Osteoblast (primary cell): ENCODE measurements around the gene DYNC1I1. TPM values are rescaled to one million over a fixed set of nuclear protein-coding genes. Genes with fewer than 3 reads are reported as not detected.
A peak's percentile ranks its signal among the peaks of the same experiment; 100 is the strongest.

Source experiments
- DNase-seq: peaks from one replicate; pipeline ENCODE4 v3.0.0; 2011; ENCODE audit warnings: low spot score, mixed read lengths; ENCODE audit not compliant: insufficient read length; ENCODE audit errors: missing footprints
- H2AFZ ChIP-seq: 2 replicates; pipeline ENCODE4 v1.6.0; 2011; ENCODE audit warnings: mild to moderate bottlenecking, low read length
- H3K27ac ChIP-seq: 2 replicates; pipeline ENCODE4 v1.5.1; 2011; ENCODE audit warnings: mild to moderate bottlenecking, low read depth, low read length, moderate library complexity
- H3K27me3 ChIP-seq: 2 replicates; pipeline ENCODE4 v1.6.0; 2012; ENCODE audit warnings: mild to moderate bottlenecking, control low read depth, inconsistent platforms, low read length, moderate library complexity; ENCODE audit not compliant: insufficient read depth
- H3K36me3 ChIP-seq: 2 replicates; pipeline ENCODE4 v1.5.1; 2011; ENCODE audit warnings: mild to moderate bottlenecking, low read length, control low read depth, moderate library complexity; ENCODE audit not compliant: insufficient read depth
- H3K4me1 ChIP-seq: 2 replicates; pipeline ENCODE4 v1.5.1; 2011; ENCODE audit warnings: mild to moderate bottlenecking, low read length, control low read depth, moderate library complexity; ENCODE audit not compliant: insufficient read depth
- H3K4me2 ChIP-seq: 2 replicates; pipeline ENCODE4 v1.6.0; 2011; ENCODE audit warnings: mild to moderate bottlenecking, low read length; ENCODE audit not compliant: insufficient read depth
- H3K4me3 ChIP-seq: fragments of 200-600 bp; sonication (generic); 3 replicates; pipeline ENCODE4 v1.5.1; 2012; ENCODE audit warnings: mild to moderate bottlenecking, low read length, inconsistent platforms; ENCODE audit not compliant: insufficient read depth
- H3K79me2 ChIP-seq: 2 replicates; pipeline ENCODE4 v1.6.0; 2012; ENCODE audit warnings: mild to moderate bottlenecking, low read length, control low read depth, inconsistent platforms; ENCODE audit not compliant: insufficient read depth
- H3K9me3 ChIP-seq: 2 replicates; pipeline ENCODE4 v1.5.1; 2011; ENCODE audit warnings: low read depth, low read length, control low read depth
- H4K20me1 ChIP-seq: 2 replicates; pipeline ENCODE4 v1.6.0; 2012; ENCODE audit warnings: mild to moderate bottlenecking, low read length, control low read depth; ENCODE audit not compliant: insufficient read depth
- total RNA-seq: library from RNA; depleted of rRNA; stranded (reverse); fragments of >200 nt; gene quantifications from 2 replicates; pipeline ENCODE4 v1.2.3, GENCODE V29; 2012
- TF ChIP-seq, protein P1 (sequence below): IDR thresholded peaks from 2 replicates; pipeline ENCODE4 v1.5.1; 2011; ENCODE audit warnings: mild to moderate bottlenecking, low read depth, low read length, moderate library complexity; ENCODE audit errors: extremely low read depth

The DYNC1I1 gene
- total RNA-seq, 1 donor: 2.2 TPM

- Histone ChIP-seq H3K79me2 (no peaks in the 10 kb centered on the region), H3K4me2 (no peak overlapping the region), H3K27ac (no peak overlapping the region), H3K4me3 (no peak overlapping the region), H3K27me3 (no peaks in the 10 kb centered on the region), H3K9me3 (no peaks in the 10 kb centered on the region), H4K20me1 (no peaks in the 10 kb centered on the region), H3K36me3 (no peaks in the 10 kb centered on the region), H2AFZ (no peak overlapping the region), H3K4me1 (no peaks in the 10 kb centered on the region)
- no peak for DNase-seq
- TF ChIP-seq, protein P1, sequence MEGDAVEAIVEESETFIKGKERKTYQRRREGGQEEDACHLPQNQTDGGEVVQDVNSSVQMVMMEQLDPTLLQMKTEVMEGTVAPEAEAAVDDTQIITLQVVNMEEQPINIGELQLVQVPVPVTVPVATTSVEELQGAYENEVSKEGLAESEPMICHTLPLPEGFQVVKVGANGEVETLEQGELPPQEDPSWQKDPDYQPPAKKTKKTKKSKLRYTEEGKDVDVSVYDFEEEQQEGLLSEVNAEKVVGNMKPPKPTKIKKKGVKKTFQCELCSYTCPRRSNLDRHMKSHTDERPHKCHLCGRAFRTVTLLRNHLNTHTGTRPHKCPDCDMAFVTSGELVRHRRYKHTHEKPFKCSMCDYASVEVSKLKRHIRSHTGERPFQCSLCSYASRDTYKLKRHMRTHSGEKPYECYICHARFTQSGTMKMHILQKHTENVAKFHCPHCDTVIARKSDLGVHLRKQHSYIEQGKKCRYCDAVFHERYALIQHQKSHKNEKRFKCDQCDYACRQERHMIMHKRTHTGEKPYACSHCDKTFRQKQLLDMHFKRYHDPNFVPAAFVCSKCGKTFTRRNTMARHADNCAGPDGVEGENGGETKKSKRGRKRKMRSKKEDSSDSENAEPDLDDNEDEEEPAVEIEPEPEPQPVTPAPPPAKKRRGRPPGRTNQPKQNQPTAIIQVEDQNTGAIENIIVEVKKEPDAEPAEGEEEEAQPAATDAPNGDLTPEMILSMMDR: no peak
Measured at GRCh38 chr7:96059075-96059474, 286.7 kb downstream of the DYNC1I1 start.

DNA sequence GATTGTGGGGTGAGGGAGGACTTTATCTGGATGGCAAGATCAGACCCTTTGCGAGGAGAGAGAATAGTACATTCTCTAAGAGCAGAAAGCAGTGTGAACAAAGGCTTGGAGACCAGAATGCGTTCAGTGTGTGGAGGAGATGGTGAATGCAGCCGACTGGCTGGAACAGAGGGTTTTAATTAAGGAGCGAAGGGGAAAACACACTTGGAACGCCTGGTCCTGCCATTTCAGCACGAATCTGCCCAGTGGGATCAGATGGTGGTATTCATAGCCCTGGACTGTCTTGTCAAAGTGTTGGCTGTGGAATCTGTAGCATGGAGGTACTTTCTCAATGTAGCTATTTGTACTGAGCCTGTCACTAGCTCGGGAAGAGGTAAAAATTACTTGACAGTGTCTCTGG is 288.7 kb downstream of the DYNC1I1 start:
- no peak overlapping the region for H2AFZ ChIP-seq
- DNase-seq: no peak
- no peak overlapping the region for H3K4me2 ChIP-seq
- H3K4me3 ChIP-seq: no peak overlapping the region
- no peaks in the 10 kb centered on the region for H4K20me1 ChIP-seq
- no peaks in the 10 kb centered on the region for H3K27me3 ChIP-seq
- no peak overlapping the region for H3K27ac ChIP-seq
- H3K79me2 ChIP-seq: no peaks in the 10 kb centered on the region
- TF ChIP-seq, protein P1: no peak
- no peaks in the 10 kb centered on the region for H3K9me3 ChIP-seq
- H3K4me1 ChIP-seq: no peaks in the 10 kb centered on the region
- H3K36me3 ChIP-seq: no peaks in the 10 kb centered on the region

- H3K4me1 ChIP-seq: no peaks in the 10 kb centered on the region
- no peaks in the 10 kb centered on the region for H3K36me3 ChIP-seq
- no peaks in the 10 kb centered on the region for H3K9me3 ChIP-seq
- TF ChIP-seq, protein P1: no peak
- H3K4me3 ChIP-seq: no peak overlapping the region
- no peak overlapping the region for H3K27ac ChIP-seq
- H3K27me3 ChIP-seq: no peaks in the 10 kb centered on the region
- H4K20me1 ChIP-seq: no peaks in the 10 kb centered on the region
- H3K4me2 ChIP-seq: no peak overlapping the region
- no peak for DNase-seq
- H3K79me2 ChIP-seq: no peaks in the 10 kb centered on the region
- H2AFZ ChIP-seq: no peak overlapping the region
Measured at GRCh38 chr7:96061844-96062243, 289.5 kb downstream of the DYNC1I1 start.

DNA sequence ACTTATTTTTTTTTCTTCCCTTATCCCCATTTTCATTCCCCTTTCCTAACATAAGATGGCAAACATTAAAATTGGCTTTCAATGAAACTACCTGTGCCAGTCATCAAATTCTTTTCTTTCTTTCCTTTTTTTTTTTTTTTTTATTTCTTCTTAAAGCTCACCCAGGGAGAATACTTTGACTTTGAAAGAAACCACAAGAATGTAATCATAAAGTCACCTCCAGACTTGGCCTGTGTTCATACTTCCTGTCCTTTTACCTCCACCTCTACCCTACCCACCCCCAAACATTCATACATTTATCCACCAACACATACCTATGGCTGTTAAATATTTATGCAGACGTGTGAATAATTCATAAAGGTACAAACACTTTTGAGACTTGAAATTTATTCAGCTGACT is 295.0 kb downstream of the DYNC1I1 start:
- H3K27me3 ChIP-seq: no peaks in the 10 kb centered on the region

More for the DNA sequence above, 295.0 kb downstream of the DYNC1I1 start:
- TF ChIP-seq, protein P1: no peak
- Histone ChIP-seq H3K4me2 (no peak overlapping the region), H4K20me1 (no peaks in the 10 kb centered on the region), H3K4me3 (no peak overlapping the region), H3K4me1 (no peaks in the 10 kb centered on the region), H3K9me3 (no peaks in the 10 kb centered on the region), H3K27ac (no peak overlapping the region), H3K36me3 (no peaks in the 10 kb centered on the region), H3K79me2 (no peaks in the 10 kb centered on the region), H2AFZ (no peak overlapping the region)
- peak; percentile 27 for DNase-seq
